A673 (cell line): ENCODE measurements around the gene FIGN. TPM values are rescaled to one million over a fixed set of nuclear protein-coding genes. Genes with fewer than 3 reads are reported as not detected.

Source experiments
- BruUV-seq: library from RNA; stranded (reverse); fragments of 400-500 nt; replicated peaks from 2 replicates; lab custom pipeline; 2021; lab: Mats Ljungman, UMichigan
- CTCF ChIA-PET: fragments of 300-600 bp; sonication (Branson Sonifier 250); formaldehyde crosslinking; loops from one replicate; lab custom pipeline; 2022; ENCODE audit warnings: antibody characterized with exemption; lab: Charles Lee
- POLR2A ChIA-PET: fragments of 300-600 bp; sonication (Branson Sonifier 250); formaldehyde crosslinking; loops from one replicate; lab custom pipeline; 2022; ENCODE audit warnings: antibody characterized with exemption; ENCODE audit not compliant: low non-redundant PET; lab: Charles Lee
- DNase-seq: peaks from one replicate; pipeline ENCODE4 v3.0.0-alpha.2; 2015; ENCODE audit warnings: low spot score
- H3K27ac ChIP-seq: fragments of 200-600 bp; sonication (generic); 2 replicates; pipeline ENCODE4 v1.5.1; 2016; ENCODE audit warnings: mixed run types, low read depth, mild to moderate bottlenecking, mixed read lengths, antibody characterized with exemption, low read length; ENCODE audit not compliant: poor library complexity, severe bottlenecking
- H3K27me3 ChIP-seq: fragments of 200-600 bp; sonication (generic); replicated peaks from 2 replicates; pipeline ENCODE4 v1.6.1; 2017; ENCODE audit warnings: mixed run types, low read depth, mild to moderate bottlenecking, mixed read lengths, antibody characterized with exemption, low read length; ENCODE audit not compliant: insufficient read depth, poor library complexity
- H3K36me3 ChIP-seq: fragments of 200-600 bp; sonication (generic); 2 replicates; pipeline ENCODE4 v1.6.1; 2016; ENCODE audit warnings: mixed run types, mild to moderate bottlenecking, mixed read lengths, antibody characterized with exemption, low read length; ENCODE audit not compliant: insufficient read depth, poor library complexity, severe bottlenecking
- H3K4me1 ChIP-seq: fragments of 200-600 bp; sonication (generic); 2 replicates; pipeline ENCODE4 v1.6.1; 2017; ENCODE audit warnings: mixed run types, mild to moderate bottlenecking, mixed read lengths, antibody characterized with exemption, low read length; ENCODE audit not compliant: insufficient read depth, poor library complexity, severe bottlenecking
- H3K4me3 ChIP-seq: fragments of 200-600 bp; sonication (generic); 2 replicates; pipeline ENCODE4 v1.5.1; 2016; ENCODE audit warnings: low read depth, mixed run types, mild to moderate bottlenecking, mixed read lengths, low read length; ENCODE audit not compliant: poor library complexity, severe bottlenecking
- H3K9me3 ChIP-seq: fragments of 200-600 bp; sonication (generic); 2 replicates; pipeline ENCODE4 v1.6.1; 2016; ENCODE audit warnings: mixed run types, low read depth, mild to moderate bottlenecking, mixed read lengths, antibody characterized with exemption, low read length; ENCODE audit not compliant: poor library complexity, severe bottlenecking
- EZH2 ChIP-seq: fragments of 200-600 bp; sonication (generic); IDR thresholded peaks from 2 replicates; pipeline ENCODE4 v1.6.1; 2017; ENCODE audit warnings: borderline replicate concordance, low read depth, mild to moderate bottlenecking, mixed read lengths, antibody characterized with exemption, low read length; ENCODE audit not compliant: poor library complexity, severe bottlenecking
- intact Hi-C: fragments of 100-400 bp; cut with micrococcal nuclease; formaldehyde crosslinking; loops from one replicate; pipeline ENCODE4 v1.10.0; 2022; ENCODE audit not compliant: unreplicated experiment
- total RNA-seq: library from RNA; stranded (reverse); gene quantifications from 2 replicates; pipeline ENCODE4 v1.2.3, GENCODE V29; 2021
- TF ChIP-seq, protein P1 (sequence below): fragments of 300-800, 200-600 bp; sonication (generic); conservative IDR thresholded peaks from 2 replicates; pipeline ENCODE4 v1.5.1; 2017; ENCODE audit warnings: low read depth, mild to moderate bottlenecking, antibody characterized with exemption, low read length, moderate library complexity, mixed read lengths

Gene FIGN
- total RNA-seq, 1 experiment from 2014 or later, result 0.24 TPM

DNA sequence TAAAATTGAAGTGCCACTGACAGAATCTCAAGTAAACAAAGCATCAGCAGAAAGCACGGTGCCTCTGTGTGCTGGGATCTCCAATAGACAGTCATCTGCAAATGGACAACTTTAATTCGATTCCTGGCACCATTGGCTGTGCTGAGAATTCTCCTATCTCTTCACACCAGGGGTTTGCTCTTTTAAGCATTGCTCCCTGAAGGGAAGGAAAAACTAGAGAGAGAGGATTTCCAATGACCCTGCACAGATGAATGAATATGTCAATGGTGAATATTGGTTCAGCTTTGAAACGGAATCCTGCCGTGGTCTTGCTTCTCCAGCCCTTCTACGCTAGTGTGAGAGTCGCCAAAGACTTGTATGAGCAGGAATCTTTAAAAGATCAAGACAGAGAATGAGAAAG, 97.9 kb downstream of the FIGN start:
- intact Hi-C loops, result no loop called here
- H3K27ac ChIP-seq, result no peak overlapping the region
- H3K9me3 ChIP-seq, result no peaks in the 10 kb centered on the region
- DNase-seq, result no peak
- POLR2A ChIA-PET, result no interaction called here
- no peaks in the 10 kb centered on the region for H3K27me3 ChIP-seq
- CTCF ChIA-PET, result no interaction called here
- H3K36me3 ChIP-seq, result no peaks in the 10 kb centered on the region
- no TSS peak for BruUV-seq
- TF ChIP-seq, protein P1, sequence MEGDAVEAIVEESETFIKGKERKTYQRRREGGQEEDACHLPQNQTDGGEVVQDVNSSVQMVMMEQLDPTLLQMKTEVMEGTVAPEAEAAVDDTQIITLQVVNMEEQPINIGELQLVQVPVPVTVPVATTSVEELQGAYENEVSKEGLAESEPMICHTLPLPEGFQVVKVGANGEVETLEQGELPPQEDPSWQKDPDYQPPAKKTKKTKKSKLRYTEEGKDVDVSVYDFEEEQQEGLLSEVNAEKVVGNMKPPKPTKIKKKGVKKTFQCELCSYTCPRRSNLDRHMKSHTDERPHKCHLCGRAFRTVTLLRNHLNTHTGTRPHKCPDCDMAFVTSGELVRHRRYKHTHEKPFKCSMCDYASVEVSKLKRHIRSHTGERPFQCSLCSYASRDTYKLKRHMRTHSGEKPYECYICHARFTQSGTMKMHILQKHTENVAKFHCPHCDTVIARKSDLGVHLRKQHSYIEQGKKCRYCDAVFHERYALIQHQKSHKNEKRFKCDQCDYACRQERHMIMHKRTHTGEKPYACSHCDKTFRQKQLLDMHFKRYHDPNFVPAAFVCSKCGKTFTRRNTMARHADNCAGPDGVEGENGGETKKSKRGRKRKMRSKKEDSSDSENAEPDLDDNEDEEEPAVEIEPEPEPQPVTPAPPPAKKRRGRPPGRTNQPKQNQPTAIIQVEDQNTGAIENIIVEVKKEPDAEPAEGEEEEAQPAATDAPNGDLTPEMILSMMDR, result no peak
- no peak for TF ChIP-seq EZH2
- no peaks in the 10 kb centered on the region for H3K4me1 ChIP-seq
- H3K4me3 ChIP-seq, result no peak overlapping the region

DNA sequence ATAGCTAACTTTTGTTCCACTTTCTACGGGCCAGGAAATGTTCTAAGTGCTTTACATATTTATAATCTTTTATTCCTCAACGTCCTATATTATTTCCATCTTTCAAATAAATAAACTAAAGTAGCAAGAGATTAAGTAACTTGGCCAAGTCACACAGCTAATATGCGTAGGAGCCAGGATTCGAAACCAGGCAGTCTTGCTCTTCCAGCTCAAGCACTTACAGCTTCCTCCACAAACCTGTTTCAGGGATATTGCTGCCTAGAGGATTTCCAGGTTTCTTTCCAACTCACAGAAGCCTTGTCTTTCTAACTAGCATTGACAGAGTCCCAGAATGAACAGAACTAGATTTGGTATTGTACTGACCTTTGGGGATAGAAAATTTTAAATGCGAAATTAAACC, 102.5 kb downstream of the FIGN start:
- Histone ChIP-seq H3K27me3 (no peaks in the 10 kb centered on the region), H3K9me3 (no peaks in the 10 kb centered on the region), H3K4me3 (no peak overlapping the region), H3K36me3 (no peaks in the 10 kb centered on the region), H3K4me1 (no peaks in the 10 kb centered on the region), H3K27ac (no peak overlapping the region)
- POLR2A ChIA-PET, result no interaction called here
- intact Hi-C loops, result no loop called here
- no peak for DNase-seq
- no peak for TF ChIP-seq EZH2
- TF ChIP-seq, protein P1, result no peak
- CTCF ChIA-PET, result no interaction called here
- BruUV-seq, result no TSS peak

DNA sequence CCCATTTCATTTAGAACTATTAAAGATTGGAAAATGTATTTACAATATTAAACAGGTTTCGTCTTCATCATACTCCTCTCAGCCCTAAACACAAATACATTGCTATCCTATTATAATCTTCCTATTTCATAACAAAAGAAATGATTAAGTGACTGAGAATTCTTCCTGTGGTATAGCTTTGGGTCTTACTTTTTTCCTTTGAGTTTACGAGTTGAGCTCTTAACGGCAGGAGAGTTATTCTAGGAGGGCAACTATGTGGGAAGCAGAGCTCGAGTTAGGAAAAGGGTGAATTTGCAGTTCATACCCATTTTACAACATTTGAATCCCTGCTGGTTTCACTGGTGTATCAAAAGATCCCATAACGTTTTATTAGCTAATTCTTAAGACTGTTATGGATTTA, 105.0 kb downstream of the FIGN start:
- Histone ChIP-seq H3K27ac (no peak overlapping the region), H3K4me3 (no peak overlapping the region), H3K27me3 (no peaks in the 10 kb centered on the region), H3K36me3 (no peaks in the 10 kb centered on the region), H3K4me1 (no peaks in the 10 kb centered on the region), H3K9me3 (no peaks in the 10 kb centered on the region)
- POLR2A ChIA-PET, result no interaction called here
- no TSS peak for BruUV-seq
- CTCF ChIA-PET, result no interaction called here
- DNase-seq, result no peak
- no peak for TF ChIP-seq EZH2
- TF ChIP-seq, protein P1, result no peak
- intact Hi-C loops, result no loop called here
